Neural cell (in vitro differentiated cells): ENCODE measurements around the gene S100Z.

Source experiments
- EP300 ChIP-seq: fragments of 450-650 bp; conservative IDR thresholded peaks from 2 replicates; pipeline ENCODE4 v1.6.1; 2014; ENCODE audit warnings: antibody characterized with exemption, mild to moderate bottlenecking, moderate library complexity; ENCODE audit not compliant: poor library complexity, severe bottlenecking
- EZH2 ChIP-seq: fragments of 200-600, 300-800 bp; shearing (Covaris generic), sonication (generic); IDR thresholded peaks from 2 replicates; pipeline ENCODE4 v1.6.1; 2014; ENCODE audit warnings: antibody characterized with exemption, low read length, borderline replicate concordance, mild to moderate bottlenecking; ENCODE audit not compliant: insufficient read depth, poor library complexity, severe bottlenecking
- MXI1 ChIP-seq: fragments of 450-650 bp; conservative IDR thresholded peaks from 2 replicates; pipeline ENCODE4 v1.6.1; 2014; ENCODE audit warnings: antibody characterized with exemption, mild to moderate bottlenecking; ENCODE audit not compliant: poor library complexity, severe bottlenecking
- POLR2AphosphoS5 ChIP-seq: IDR thresholded peaks from 2 replicates; pipeline ENCODE4 v1.6.1; 2012
- RAD21 ChIP-seq: fragments of 450-650 bp; conservative IDR thresholded peaks from 2 replicates; pipeline ENCODE4 v1.6.1; 2014; ENCODE audit warnings: antibody characterized with exemption, mild to moderate bottlenecking, moderate library complexity
- SMC3 ChIP-seq: fragments of 450-650 bp; conservative IDR thresholded peaks from 2 replicates; pipeline ENCODE4 v1.6.1; 2014; ENCODE audit warnings: antibody characterized with exemption, mild to moderate bottlenecking, moderate library complexity; ENCODE audit not compliant: poor library complexity
- TF ChIP-seq, protein P1 (sequence below): fragments of 450-650 bp; IDR thresholded peaks from 2 replicates; pipeline ENCODE4 v1.5.1; 2014; ENCODE audit warnings: antibody characterized with exemption, mild to moderate bottlenecking, moderate library complexity; ENCODE audit not compliant: poor library complexity, severe bottlenecking
- TF ChIP-seq, protein P2 (sequence below): IDR thresholded peaks from 2 replicates; pipeline ENCODE4 v1.6.1; 2012; ENCODE audit warnings: borderline replicate concordance

GRCh38 chr5:76930083-76930482 lies 80.3 kb downstream of the S100Z start:
- TF ChIP-seq, protein P1, sequence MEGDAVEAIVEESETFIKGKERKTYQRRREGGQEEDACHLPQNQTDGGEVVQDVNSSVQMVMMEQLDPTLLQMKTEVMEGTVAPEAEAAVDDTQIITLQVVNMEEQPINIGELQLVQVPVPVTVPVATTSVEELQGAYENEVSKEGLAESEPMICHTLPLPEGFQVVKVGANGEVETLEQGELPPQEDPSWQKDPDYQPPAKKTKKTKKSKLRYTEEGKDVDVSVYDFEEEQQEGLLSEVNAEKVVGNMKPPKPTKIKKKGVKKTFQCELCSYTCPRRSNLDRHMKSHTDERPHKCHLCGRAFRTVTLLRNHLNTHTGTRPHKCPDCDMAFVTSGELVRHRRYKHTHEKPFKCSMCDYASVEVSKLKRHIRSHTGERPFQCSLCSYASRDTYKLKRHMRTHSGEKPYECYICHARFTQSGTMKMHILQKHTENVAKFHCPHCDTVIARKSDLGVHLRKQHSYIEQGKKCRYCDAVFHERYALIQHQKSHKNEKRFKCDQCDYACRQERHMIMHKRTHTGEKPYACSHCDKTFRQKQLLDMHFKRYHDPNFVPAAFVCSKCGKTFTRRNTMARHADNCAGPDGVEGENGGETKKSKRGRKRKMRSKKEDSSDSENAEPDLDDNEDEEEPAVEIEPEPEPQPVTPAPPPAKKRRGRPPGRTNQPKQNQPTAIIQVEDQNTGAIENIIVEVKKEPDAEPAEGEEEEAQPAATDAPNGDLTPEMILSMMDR: no peak
- TF ChIP-seq RAD21 (no peak), EZH2 (no peak), POLR2AphosphoS5 (no peak), MXI1 (no peak), SMC3 (no peak), EP300 (no peak)
- TF ChIP-seq, protein P2, sequence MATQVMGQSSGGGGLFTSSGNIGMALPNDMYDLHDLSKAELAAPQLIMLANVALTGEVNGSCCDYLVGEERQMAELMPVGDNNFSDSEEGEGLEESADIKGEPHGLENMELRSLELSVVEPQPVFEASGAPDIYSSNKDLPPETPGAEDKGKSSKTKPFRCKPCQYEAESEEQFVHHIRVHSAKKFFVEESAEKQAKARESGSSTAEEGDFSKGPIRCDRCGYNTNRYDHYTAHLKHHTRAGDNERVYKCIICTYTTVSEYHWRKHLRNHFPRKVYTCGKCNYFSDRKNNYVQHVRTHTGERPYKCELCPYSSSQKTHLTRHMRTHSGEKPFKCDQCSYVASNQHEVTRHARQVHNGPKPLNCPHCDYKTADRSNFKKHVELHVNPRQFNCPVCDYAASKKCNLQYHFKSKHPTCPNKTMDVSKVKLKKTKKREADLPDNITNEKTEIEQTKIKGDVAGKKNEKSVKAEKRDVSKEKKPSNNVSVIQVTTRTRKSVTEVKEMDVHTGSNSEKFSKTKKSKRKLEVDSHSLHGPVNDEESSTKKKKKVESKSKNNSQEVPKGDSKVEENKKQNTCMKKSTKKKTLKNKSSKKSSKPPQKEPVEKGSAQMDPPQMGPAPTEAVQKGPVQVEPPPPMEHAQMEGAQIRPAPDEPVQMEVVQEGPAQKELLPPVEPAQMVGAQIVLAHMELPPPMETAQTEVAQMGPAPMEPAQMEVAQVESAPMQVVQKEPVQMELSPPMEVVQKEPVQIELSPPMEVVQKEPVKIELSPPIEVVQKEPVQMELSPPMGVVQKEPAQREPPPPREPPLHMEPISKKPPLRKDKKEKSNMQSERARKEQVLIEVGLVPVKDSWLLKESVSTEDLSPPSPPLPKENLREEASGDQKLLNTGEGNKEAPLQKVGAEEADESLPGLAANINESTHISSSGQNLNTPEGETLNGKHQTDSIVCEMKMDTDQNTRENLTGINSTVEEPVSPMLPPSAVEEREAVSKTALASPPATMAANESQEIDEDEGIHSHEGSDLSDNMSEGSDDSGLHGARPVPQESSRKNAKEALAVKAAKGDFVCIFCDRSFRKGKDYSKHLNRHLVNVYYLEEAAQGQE: no peak
